HG03520 (cell line): ENCODE measurements around the gene STARD3NL.
"Not testable (repeated sequence)": the region's sequence is repeated elsewhere in the genome, so short reads cannot be mapped to it uniquely, and the experiment has no call there.

ENCODE experiments used
- ATAC-seq: cut with Tn5 transposase; IDR thresholded peaks from one replicate; pipeline ENCODE4 v1.9.1; 2021; ENCODE audit warnings: mild to moderate bottlenecking, moderate library complexity; ENCODE audit not compliant: unreplicated experiment

STARD3NL gene

DNA sequence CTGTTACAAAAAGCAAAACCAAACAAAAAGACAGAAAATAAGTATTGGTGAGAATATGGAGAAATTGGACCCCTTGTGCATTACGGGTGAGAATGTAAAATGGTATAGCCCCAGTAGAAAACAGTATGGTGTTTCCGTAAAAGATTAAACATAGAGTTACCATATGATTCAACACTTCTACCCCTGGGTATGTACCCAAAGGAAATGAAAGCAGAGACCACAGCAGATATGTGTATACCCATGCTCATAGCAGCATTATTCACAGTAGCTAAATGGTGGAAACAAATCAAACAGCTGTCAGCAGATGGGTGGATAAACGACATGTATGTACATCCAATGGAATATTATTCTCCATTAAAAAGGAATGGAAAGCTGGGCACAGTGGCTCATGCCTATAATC is 42.4 kb downstream of the STARD3NL start:
- ATAC-seq: no peak

DNA sequence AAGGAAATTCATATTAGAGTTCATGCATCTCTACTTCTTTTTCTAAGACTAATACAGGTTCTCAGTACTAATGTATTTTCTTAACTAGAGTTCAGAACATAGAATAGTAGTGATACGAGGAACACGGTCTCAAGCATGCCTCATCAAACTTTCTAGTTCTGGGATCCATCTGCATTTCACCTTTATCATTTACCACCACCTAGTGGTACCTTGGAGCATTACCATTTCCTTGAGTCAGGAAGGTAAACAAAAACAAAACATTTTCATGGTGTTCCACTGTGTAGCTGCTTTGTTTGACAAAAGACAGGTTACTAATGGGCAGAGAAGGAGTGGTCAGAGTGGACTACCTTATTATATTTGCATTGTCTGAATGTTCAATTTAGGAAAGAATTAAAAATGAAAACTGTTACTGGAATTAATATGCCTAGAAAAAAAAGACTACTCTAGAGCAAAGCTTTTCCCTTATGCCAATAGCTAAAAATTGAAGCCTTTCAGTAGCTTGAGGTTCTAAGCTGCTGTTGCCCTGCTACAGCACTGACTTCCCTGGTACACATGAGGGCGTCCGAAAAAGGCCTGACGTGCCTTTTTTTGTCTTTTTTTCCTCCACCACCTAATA is 44.5 kb downstream of the STARD3NL start:
- peak; percentile 64 for ATAC-seq

DNA sequence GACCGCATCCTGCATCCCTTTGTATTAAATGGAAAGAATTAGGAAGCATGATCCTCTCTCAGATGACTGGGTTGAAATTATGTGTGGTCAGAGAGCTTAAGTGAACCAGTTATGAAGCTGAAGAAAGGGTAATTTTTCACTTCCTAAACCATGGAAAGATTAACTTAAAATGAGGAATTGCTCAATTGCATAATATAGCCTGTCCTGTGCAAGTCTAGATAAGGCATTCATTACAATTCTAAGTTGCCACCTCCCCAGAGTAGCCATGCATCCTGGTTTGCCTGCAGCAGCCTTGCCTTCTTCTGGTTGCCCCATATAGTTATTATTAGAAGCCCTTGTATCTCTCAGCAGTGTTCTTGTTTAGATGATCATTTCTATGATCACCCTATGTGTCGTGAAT is 45.3 kb downstream of the STARD3NL start:
- no peak for ATAC-seq

DNA sequence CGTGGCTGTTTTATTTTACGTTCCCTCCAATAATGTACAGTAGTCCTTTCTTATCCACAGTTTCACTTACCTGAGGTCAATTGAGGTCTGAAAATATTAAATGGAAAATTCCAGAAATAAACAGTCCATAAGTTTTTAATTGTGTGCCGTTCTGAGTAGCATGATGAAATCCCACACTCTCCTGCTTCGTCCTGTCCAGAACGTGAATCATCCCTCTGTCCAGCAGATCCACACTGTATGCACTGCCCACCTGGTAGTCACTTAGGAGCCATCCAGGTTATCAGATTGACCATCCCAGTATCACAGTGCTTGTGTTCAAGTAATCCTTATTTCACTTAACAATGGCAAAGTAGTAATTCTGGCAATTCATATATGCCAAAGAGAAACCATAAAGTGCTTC is 46.3 kb downstream of the STARD3NL start:
- no peak for ATAC-seq

DNA sequence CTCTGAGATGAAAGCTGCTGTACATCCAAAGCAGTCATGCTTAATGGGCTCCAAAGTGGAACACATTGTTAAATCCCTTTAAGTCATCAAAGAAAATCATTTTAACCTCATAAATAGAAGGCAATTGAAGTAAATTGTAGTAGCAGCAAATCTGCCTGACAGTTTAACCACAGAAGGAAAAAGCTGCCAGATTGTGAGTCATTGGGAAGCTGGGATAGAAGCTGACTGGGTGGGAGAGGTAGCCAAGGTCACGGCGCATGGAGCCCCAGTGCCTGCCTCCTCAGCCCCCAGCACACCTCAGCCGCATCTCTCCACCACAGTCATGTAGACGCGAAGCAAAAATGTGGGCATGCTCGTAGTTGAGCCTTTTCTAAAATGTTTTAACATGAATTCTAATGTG is 51.3 kb downstream of the STARD3NL start:
- ATAC-seq: no peak

DNA sequence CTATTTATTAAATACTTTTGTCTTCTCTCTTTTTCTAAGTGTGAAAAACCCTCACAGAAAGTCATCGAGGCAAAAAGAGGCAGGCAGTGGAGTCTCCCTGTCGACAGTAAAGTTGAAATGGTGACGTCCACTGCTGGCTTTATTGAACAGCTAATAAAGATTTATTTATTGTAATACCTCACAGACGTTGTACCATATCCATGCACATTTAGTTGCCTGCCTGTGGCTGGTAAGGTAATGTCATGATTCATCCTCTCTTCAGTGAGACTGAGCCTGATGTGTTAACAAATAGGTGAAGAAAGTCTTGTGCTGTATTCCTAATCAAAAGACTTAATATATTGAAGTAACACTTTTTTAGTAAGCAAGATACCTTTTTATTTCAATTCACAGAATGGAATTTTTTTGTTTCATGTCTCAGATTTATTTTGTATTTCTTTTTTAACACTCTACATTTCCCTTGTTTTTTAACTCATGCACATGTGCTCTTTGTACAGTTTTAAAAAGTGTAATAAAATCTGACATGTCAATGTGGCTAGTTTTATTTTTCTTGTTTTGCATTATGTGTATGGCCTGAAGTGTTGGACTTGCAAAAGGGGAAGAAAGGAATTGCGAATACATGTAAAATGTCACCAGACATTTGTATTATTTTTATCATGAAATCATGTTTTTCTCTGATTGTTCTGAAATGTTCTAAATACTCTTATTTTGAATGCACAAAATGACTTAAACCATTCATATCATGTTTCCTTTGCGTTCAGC is 52.0 kb downstream of the STARD3NL start:
- no peak for ATAC-seq

DNA sequence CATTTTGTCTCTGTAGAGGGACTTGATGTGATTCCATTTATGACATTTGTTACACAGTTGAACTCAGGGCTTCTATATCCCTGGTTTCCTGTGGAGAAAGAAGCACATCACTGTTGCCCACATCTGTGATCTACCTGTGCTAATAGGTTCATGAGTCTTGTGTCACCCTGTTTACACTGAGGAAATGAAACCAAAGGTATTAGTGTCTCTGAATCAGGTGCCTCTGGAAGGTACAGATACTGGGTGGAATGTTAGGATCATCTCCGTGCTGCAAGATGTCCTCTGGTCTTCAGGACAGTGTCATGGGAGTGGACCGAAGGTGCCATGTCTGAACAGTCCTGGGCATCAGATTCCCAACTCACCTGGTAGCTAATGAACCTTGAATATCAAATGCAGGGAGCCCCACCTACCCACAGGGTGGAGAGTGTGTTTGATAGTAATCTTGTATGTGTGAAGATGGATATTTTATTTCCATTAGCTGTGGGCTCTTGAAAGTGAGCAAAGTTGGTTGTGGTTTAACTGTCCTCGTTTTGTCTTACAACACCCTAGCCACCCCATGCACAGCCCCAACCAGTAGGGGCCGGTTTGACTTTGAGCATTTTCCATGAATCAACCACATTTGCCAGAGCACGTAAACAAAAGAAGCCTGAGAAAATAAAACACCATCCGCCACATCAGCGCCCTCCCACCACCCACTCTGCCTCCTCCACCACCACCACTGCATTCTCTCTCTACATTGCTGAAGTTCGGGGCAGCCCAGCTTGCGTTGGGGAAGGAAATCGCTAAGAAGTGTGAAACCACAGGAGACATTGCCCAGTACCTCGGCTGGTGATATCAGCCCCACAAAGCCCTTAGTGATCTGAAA is 54.7 kb downstream of the STARD3NL start:
- peak; percentile 77 for ATAC-seq

DNA sequence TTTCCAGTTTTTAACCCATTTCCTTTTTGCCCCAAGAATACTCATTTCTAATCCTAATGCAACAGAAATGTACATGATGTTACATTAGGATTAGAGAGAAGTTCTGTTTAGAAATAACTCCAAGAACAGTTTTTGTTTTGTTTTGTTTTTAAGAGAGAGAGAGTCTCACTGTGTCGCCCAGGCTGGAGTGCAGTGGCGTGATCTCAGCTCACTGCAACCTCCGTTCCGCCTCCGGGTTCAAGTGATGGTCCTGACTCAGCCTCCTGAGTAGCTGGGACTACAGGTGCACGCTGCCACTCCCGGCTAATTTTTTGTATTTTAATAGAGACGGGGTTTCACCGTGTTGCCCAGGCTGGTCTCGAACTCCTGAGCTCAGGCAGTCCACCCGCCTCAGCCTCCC is 56.7 kb downstream of the STARD3NL start:
- not testable (repeated sequence) for ATAC-seq

DNA sequence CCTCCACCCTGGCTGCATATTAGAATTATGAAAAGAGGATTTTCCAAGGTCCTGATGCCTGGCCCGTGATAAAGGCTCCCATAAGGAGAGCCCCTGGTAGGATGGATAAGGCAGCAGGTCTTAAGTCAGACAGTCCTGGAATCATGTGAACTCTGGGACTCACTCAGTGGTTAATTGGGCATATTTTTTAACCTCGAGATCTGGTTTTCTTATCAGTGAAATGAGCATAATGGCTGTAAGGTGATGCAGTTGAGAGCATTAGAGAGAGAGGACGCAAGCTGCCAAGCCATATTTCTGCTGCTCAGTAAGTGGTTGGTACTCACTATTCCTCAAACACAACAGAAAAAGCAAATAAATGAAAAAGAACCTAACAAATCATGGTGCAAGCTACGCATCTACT is 57.6 kb downstream of the STARD3NL start:
- no peak for ATAC-seq

DNA sequence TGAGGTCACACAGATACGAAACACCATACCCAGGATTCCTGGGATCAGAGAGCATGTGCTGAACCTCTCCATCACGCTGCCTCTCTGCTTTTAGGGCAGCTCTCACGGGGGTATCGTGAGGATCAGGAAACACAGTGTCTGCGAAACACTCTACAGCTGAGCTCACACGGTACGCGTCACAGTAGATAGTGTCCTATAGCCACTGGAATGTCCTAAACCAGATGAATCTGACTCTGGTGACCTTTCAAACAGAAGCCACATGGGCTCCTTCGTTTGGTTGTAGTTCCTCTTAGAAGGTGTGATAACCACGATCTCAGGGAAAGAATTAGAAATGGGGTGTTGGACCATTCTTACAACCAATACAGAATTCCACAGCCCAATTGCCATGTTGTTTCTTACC is 61.1 kb downstream of the STARD3NL start:
- ATAC-seq: not testable (repeated sequence)

DNA sequence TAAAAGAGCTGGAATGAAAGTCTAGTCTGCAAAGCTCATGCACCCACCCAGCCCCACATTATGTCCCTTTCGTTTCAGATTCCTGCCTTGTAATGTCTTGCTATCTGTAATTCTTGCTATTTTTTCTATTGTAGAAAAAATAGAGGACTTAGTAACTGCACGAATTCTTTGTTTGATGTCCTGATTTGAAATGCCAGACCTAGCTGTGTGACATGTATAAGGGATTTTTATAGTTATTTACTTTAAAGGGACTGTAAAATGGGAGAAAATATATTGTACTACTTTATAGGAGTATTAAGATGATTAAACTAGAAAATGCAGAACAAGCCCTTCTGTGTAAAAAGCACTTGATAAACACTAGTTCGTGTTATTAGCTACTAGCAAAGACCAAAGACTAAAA is 63.0 kb downstream of the STARD3NL start:
- ATAC-seq: no peak

DNA sequence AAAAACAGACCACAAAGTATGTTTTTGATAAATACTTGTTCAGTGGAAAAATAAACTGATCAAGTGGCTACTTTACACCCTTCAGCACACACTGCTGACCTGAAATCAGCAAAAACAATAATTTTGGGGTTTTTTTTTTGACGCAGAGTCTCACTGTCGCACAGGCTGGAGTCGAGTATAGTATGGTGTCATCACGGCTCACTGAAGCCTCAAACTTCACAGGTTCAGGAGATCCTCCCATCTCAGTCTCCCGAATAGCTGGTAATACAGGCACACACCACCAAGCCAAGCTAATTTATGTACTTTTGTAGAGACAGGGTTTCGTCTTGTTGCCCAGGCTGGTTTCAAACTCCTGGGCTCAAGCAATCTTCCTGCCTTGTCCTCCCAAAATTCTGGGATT is 64.8 kb downstream of the STARD3NL start:
- no peak for ATAC-seq

DNA sequence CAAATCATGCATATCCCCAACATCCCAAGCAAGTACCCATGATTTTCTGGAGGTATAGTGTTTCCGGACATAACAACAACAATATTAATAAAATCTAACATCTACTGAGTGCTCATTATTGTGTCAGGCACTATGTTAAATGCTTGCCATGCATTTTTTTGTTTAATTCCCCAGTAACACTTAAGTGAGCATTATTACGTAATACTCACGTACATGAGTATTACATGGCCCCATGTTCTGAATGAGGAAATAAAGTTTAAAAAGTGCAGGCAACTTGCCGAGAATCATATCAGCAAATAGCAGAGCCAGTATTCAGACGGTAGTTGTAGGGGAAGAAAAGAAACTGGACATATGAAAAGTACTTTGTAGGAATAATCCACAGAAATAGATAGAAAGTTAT is 65.3 kb downstream of the STARD3NL start:
- ATAC-seq: not testable (repeated sequence)

DNA sequence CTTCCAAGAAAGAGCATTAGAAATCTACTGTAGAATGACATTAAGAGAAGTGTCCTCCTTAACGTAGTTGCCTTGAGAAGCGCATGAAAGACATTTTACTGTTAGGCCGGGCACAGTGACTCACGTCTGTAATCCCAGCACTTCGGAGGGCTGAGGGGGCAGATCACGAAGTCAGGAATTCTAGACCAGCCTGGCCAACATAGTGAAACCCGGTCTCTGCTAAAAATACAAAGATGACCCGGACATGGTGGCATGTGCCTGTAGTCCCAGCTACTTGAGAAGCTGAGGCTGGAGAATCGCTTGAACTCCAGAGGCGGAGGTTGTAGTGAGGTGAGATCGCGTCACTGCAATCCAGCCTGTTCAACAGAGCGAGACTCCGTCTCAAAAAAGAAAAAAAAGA is 66.5 kb downstream of the STARD3NL start:
- no peak for ATAC-seq

DNA sequence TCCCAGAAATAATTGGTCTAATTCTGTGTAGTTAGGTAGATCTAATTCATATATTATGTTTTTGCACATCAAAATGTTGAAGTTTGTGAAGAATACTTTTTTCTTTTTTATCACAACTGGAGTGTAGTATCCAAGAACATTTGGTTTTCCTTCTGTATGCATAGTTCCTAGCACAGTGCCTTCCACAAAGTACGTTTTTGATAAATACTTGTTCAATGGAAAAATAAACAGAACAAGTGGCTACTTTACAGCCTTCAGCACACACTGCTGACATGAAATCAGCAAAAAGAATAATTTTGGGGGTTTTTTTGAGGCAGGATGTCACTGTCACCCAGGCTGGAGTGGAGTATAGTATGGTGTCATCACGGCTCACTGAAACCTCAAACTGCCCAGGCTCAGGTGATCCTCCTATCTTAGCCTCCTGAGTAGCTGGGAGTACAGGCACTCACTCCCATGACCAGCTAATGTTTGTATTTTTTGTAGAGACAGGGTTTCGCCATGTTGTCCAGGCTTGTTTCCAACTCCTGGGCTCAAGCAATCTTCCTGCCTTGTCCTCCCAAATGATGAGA is 67.4 kb downstream of the STARD3NL start:
- no peak for ATAC-seq

DNA sequence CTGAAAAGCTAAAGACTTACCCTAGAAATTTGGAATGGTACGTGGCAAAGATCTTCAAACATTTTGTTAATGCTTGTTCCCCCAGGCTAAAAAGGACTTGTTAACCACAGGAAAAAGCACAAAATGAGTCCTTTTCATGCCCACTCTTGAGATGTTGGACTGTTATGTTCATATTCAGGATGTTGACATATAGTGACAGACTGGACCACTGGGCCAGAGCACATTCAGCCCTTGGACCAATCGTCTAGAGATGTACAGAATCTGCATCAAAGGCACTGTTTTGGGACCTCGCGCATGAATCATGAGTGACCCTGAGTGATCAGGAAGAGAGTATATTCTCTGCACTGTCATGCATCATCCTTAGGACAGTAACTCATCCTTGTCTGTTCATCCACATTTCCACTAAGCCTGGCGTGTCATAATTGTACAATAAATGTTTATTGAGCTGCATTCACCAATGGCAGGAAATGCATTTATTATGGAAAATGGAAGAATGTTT is 70.1 kb downstream of the STARD3NL start:
- ATAC-seq: no peak

DNA sequence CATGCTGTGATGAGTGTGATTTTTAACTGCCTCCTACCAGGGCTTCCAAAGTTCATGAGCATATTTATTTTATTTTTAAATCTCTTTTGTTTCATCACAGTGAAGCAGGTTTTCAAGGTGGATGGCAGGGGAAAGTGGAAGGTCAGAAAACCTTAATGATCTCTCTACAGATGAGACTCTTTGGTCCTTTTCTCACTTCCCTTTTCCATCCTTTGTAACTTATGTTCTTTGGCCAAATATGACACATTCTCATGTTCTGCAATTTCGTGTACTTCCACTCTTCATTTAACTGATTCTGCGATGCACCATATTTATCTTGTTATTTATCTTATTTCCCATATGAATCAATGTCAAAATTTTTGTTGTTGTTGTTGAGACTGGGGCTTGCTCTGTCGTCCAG is 71.8 kb downstream of the STARD3NL start:
- ATAC-seq: peak; percentile 97

DNA sequence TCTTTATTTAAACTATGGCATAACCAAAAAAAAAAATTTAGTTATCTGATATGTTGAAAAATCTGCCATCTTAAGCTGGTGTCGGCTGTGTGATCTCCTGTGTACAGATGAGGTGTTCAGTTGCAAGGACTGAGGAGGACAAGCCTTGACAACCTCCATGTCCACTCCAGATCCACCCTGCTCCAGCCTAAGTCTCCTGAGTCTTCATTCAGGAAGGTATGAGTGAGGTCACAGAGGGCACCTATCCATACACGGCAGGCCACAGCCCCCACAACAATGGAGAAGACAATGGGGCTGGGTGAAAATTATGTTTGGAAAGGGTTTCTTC is 79.3 kb downstream of the STARD3NL start:
- no peak for ATAC-seq

DNA sequence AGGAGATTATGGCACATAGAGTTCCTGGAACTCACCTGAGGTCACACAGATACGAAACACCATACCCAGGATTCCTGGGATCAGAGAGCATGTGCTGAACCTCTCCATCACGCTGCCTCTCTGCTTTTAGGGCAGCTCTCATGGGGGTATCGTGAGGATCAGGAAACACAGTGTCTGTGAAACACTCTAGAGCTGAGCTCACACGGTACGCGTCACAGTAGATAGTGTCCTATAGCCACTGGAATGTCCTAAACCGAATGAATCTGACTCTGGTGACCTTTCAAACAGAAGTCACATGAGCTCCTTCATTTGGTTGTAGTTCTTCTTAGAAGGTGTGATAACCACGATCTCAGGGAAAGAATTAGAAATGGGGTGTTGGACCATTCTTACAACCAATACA is 81.1 kb downstream of the STARD3NL start:
- not testable (repeated sequence) for ATAC-seq

DNA sequence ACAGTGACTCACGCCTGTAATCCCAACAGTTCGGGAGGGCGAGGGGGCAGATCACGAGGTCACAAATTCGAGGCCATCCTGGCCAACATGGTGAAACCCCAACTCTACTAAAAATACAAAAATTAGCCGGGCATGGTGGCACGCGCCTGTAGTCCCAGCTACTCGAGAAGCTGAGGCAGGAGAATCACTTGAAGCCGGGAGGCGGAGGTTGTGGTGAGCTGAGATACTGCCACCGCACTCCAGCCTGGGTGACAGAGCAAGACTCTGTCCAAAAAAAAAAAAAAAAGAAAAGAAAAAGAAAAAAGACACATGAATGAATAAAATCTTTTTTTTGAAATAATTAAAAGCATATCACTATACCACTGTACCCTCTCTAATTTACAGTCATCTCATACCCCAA is 83.6 kb downstream of the STARD3NL start:
- ATAC-seq: not testable (repeated sequence)

DNA sequence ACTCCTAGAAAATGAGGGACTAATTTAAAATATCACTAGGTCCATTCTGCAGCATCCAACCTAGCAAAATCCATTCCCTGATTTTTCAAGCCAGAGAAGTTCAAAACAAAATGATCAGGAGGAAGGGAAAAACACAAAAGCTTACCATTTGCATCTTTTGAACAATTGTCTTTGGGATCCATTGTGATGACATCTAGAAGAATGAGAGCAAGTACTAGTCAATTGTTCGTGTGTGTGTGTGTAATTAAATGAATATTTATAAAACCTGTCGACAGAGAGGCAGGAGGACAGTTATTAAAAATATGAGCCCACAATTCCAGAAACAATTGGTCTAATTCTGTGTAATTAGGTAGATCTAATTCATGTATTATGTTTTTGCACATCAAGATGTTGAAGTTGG is 84.0 kb downstream of the STARD3NL start:
- not testable (repeated sequence) for ATAC-seq
